WTC11 (cell line): ENCODE results near the gene ATP5PB.

Source experiments
- CREB1 ChIP-seq: sonication (generic); formaldehyde crosslinking; IDR thresholded peaks from 2 replicates; pipeline ENCODE4 v1.8.0; 2023; ENCODE audit warnings: mild to moderate bottlenecking, missing genetic modification reagents
- E2F5 ChIP-seq: sonication (generic); formaldehyde crosslinking; IDR thresholded peaks from 2 replicates; pipeline ENCODE4 v1.8.1; 2022; ENCODE audit warnings: mild to moderate bottlenecking, moderate library complexity, missing genetic modification reagents
- GABPB1 ChIP-seq: sonication (generic); formaldehyde crosslinking; IDR thresholded peaks from 2 replicates; pipeline ENCODE4 v1.8.1; 2023; ENCODE audit warnings: mild to moderate bottlenecking, missing genetic modification reagents
- TEAD4 ChIP-seq: sonication (generic); formaldehyde crosslinking; IDR thresholded peaks from 2 replicates; pipeline ENCODE4 v1.8.0; 2022; ENCODE audit warnings: mild to moderate bottlenecking, missing genetic modification reagents
- ZNF232 ChIP-seq: sonication (generic); formaldehyde crosslinking; IDR thresholded peaks from 2 replicates; pipeline ENCODE4 v1.8.0; 2022; ENCODE audit warnings: mild to moderate bottlenecking, missing genetic modification reagents
- ZNF263 ChIP-seq: sonication (generic); formaldehyde crosslinking; IDR thresholded peaks from 2 replicates; pipeline ENCODE4 v1.8.1; 2022; ENCODE audit warnings: low read depth, mild to moderate bottlenecking, moderate library complexity, missing genetic modification reagents
- ZNF317 ChIP-seq: sonication (generic); formaldehyde crosslinking; IDR thresholded peaks from 2 replicates; pipeline ENCODE4 v1.8.1; 2023; ENCODE audit warnings: low read depth, mild to moderate bottlenecking, moderate library complexity, missing genetic modification reagents, borderline replicate concordance
- ZNF416 ChIP-seq: fragments of 250-450 bp; sonication (Bioruptor Pico); IDR thresholded peaks from 2 replicates; pipeline ENCODE4 v1.9.0; 2021; ENCODE audit warnings: mild to moderate bottlenecking, inconsistent platforms
- TF ChIP-seq, protein P1 (sequence below): sonication (generic); formaldehyde crosslinking; IDR thresholded peaks from 2 replicates; pipeline ENCODE4 v1.8.0; 2022; ENCODE audit warnings: mild to moderate bottlenecking, missing genetic modification reagents
- TF ChIP-seq, protein P2 (sequence below): sonication (generic); formaldehyde crosslinking; IDR thresholded peaks from 2 replicates; pipeline ENCODE4 v1.8.0; 2022; ENCODE audit warnings: mild to moderate bottlenecking, missing genetic modification reagents
- TF ChIP-seq, protein P3 (sequence below): fragments of 200-600 bp; IDR thresholded peaks from 2 replicates; pipeline ENCODE4 v1.8.0; 2022; ENCODE audit warnings: antibody characterized with exemption
- TF ChIP-seq, protein P4 (sequence below): sonication (generic); formaldehyde crosslinking; conservative IDR thresholded peaks from 2 replicates; pipeline ENCODE4 v1.8.1; 2022; ENCODE audit warnings: mild to moderate bottlenecking, missing genetic modification reagents
- TF ChIP-seq, protein P5 (sequence below): sonication (generic); formaldehyde crosslinking; IDR thresholded peaks from 2 replicates; pipeline ENCODE4 v1.8.1; 2023; ENCODE audit warnings: mild to moderate bottlenecking, moderate library complexity, missing genetic modification reagents

- TF ChIP-seq ZNF416 (CRISPR knock-in tag) (no peak), ZNF232 (CRISPR knock-in tag) (no peak), GABPB1 (no peak), ZNF317 (CRISPR knock-in tag) (no peak), CREB1 (no peak), E2F5 (CRISPR knock-in tag) (no peak), ZNF263 (CRISPR knock-in tag) (no peak), TEAD4 (CRISPR knock-in tag) (no peak)
- TF ChIP-seq, protein P1, sequence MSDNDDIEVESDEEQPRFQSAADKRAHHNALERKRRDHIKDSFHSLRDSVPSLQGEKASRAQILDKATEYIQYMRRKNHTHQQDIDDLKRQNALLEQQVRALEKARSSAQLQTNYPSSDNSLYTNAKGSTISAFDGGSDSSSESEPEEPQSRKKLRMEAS (CRISPR knock-in tag) = no peak
- TF ChIP-seq, protein P2, sequence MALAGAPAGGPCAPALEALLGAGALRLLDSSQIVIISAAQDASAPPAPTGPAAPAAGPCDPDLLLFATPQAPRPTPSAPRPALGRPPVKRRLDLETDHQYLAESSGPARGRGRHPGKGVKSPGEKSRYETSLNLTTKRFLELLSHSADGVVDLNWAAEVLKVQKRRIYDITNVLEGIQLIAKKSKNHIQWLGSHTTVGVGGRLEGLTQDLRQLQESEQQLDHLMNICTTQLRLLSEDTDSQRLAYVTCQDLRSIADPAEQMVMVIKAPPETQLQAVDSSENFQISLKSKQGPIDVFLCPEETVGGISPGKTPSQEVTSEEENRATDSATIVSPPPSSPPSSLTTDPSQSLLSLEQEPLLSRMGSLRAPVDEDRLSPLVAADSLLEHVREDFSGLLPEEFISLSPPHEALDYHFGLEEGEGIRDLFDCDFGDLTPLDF (CRISPR knock-in tag) = no peak
- TF ChIP-seq, protein P3, sequence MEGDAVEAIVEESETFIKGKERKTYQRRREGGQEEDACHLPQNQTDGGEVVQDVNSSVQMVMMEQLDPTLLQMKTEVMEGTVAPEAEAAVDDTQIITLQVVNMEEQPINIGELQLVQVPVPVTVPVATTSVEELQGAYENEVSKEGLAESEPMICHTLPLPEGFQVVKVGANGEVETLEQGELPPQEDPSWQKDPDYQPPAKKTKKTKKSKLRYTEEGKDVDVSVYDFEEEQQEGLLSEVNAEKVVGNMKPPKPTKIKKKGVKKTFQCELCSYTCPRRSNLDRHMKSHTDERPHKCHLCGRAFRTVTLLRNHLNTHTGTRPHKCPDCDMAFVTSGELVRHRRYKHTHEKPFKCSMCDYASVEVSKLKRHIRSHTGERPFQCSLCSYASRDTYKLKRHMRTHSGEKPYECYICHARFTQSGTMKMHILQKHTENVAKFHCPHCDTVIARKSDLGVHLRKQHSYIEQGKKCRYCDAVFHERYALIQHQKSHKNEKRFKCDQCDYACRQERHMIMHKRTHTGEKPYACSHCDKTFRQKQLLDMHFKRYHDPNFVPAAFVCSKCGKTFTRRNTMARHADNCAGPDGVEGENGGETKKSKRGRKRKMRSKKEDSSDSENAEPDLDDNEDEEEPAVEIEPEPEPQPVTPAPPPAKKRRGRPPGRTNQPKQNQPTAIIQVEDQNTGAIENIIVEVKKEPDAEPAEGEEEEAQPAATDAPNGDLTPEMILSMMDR = no peak
- TF ChIP-seq, protein P4, sequence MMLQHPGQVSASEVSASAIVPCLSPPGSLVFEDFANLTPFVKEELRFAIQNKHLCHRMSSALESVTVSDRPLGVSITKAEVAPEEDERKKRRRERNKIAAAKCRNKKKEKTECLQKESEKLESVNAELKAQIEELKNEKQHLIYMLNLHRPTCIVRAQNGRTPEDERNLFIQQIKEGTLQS (CRISPR knock-in tag) = no peak
- TF ChIP-seq, protein P5, sequence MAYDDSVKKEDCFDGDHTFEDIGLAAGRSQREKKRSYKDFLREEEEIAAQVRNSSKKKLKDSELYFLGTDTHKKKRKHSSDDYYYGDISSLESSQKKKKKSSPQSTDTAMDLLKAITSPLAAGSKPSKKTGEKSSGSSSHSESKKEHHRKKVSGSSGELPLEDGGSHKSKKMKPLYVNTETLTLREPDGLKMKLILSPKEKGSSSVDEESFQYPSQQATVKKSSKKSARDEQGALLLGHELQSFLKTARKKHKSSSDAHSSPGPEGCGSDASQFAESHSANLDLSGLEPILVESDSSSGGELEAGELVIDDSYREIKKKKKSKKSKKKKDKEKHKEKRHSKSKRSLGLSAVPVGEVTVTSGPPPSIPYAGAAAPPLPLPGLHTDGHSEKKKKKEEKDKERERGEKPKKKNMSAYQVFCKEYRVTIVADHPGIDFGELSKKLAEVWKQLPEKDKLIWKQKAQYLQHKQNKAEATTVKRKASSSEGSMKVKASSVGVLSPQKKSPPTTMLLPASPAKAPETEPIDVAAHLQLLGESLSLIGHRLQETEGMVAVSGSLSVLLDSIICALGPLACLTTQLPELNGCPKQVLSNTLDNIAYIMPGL (CRISPR knock-in tag) = no peak
These were observed 5.2 kb upstream of the ATP5PB start for GRCh38 chr1:111444031-111444430.
